VCaP (cell line): Measurements from ENCODE around the gene PPP6R2.
A peak's percentile ranks its signal among the peaks of the same experiment; 100 is the strongest.

Experiments
- H3K27ac ChIP-seq: fragments of 450-650 bp; 2 replicates; pipeline ENCODE4 v1.5.1; 2017
- CTCF ChIP-seq: fragments of 450-650 bp; conservative IDR thresholded peaks from 2 replicates; pipeline ENCODE4 v1.5.1; 2017; ENCODE audit warnings: mild to moderate bottlenecking, moderate library complexity

The PPP6R2 gene

GRCh38 chr22:50471197-50471847 lies 128.2 kb downstream of the PPP6R2 start:
- no peak for TF ChIP-seq CTCF
- H3K27ac ChIP-seq: no peak overlapping the region

GRCh38 chr22:50471962-50472361 lies 128.8 kb downstream of the PPP6R2 start:
- TF ChIP-seq CTCF: no peak
- no peak overlapping the region for H3K27ac ChIP-seq

- TF ChIP-seq CTCF: peak; percentile 50
- H3K27ac ChIP-seq: no peak overlapping the region
Measured at GRCh38 chr22:50473088-50473487, 130.0 kb downstream of the PPP6R2 start.

- H3K27ac ChIP-seq: peak overlapping the region; percentile 63
- TF ChIP-seq CTCF: no peak
Measured at GRCh38 chr22:50473855-50474671, 130.9 kb downstream of the PPP6R2 start.

- TF ChIP-seq CTCF: no peak
Measured at GRCh38 chr22:50474710-50475651, 131.9 kb downstream of the PPP6R2 start, which contains the start of gene SBF1. TSS of gene SBF1 (minus strand) at chr22:50475035. CDS start at chr22:50474840, 195 bp downstream.

GRCh38 chr22:50475652-50476002 lies 132.5 kb downstream of the PPP6R2 start:
- H3K27ac ChIP-seq: peak overlapping the region; percentile 63; the same call in 1 of the 2 replicates

More at GRCh38 chr22:50474710-50475651, 131.9 kb downstream of the PPP6R2 start, which contains the start of gene SBF1:
- peak within 1 kb of the TSS; percentile 63 for H3K27ac ChIP-seq

More at GRCh38 chr22:50475652-50476002, 132.5 kb downstream of the PPP6R2 start:
- TF ChIP-seq CTCF: no peak
